ENCODE data around the gene CIROP. TPM values are rescaled to one million over a fixed set of nuclear protein-coding genes. Genes with fewer than 3 reads are reported as not detected.

CIROP gene
- total RNA-seq, 1 experiment from 2014 or later: 0.11 TPM

DNA sequence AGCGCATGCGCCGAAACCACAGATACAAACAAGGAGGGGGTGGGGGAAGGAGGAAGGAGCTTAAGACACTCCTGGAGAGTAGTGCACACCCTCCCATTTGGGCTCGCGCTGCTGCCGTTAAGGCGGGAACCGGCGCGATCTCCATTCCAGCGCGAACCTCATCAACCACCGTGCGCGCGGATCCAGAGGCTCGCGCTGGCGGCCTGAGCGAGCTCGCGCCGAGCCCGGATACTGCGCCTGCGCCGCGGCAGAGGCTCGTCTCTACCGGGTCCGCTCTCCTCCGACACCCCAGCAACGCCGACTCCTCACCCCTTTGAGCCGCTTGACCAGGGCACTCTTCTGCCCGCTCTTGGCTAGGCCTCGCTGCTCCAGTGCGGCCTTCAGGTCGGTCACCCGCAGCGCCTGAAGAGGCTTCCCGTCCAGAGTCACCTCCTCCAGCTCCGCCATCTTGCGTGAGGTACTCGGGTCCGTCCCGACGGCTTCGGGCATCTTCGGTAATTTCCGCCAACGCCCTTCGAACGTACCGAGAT is 10.1 kb downstream of the CIROP start, which contains the start of gene ACIN1 (continued):
- no peak for TF ChIP-seq ZNF532 (CRISPR knock-in tag; IDR thresholded peaks at IDR 0.05; ENCODE audit: borderline replicate concordance)
- TF ChIP-seq ELF4 (CRISPR knock-in tag; IDR thresholded peaks at IDR 0.05; ENCODE audit: low read depth): no peak
- TF ChIP-seq EMX1 (CRISPR knock-in tag; IDR thresholded peaks at IDR 0.05): no peak
- no peak for TF ChIP-seq ZNF263 (CRISPR knock-in tag; IDR thresholded peaks at IDR 0.05; ENCODE audit: low read depth)
- TF ChIP-seq CDX4 (CRISPR knock-in tag; IDR thresholded peaks at IDR 0.05; ENCODE audit: borderline replicate concordance): no peak
- TF ChIP-seq NR3C1 (CRISPR knock-in tag; conservative IDR thresholded peaks at IDR 0.05; ENCODE audit: low read depth): no peak
- no peak for TF ChIP-seq HMGA2 (CRISPR knock-in tag; IDR thresholded peaks at IDR 0.05)
- TF ChIP-seq IRF1 (CRISPR knock-in tag; IDR thresholded peaks at IDR 0.05): peak; percentile 71; the same call in 1 of the 2 replicates
- 0 out of 2 replicates have a peak, but pooled peaks have one; percentile 81 for TF ChIP-seq ARID4B (CRISPR knock-in tag; IDR thresholded peaks at IDR 0.05; ENCODE audit: borderline replicate concordance)
- TF ChIP-seq NR2C2 (CRISPR knock-in tag; IDR thresholded peaks at IDR 0.05): no peak
- no peak for TF ChIP-seq SOX15 (CRISPR knock-in tag; IDR thresholded peaks at IDR 0.05)
- no peak for TF ChIP-seq FOXP1 (CRISPR knock-in tag; IDR thresholded peaks at IDR 0.05; ENCODE audit: borderline replicate concordance)
- no peak for TF ChIP-seq ZNF317 (CRISPR knock-in tag; IDR thresholded peaks at IDR 0.05; ENCODE audit: borderline replicate concordance, low read depth)
- no peak for TF ChIP-seq NFATC4 (CRISPR knock-in tag; IDR thresholded peaks at IDR 0.05)
- peak; percentile 88 for TF ChIP-seq GABPB1 (CRISPR knock-in tag; IDR thresholded peaks at IDR 0.05)
- no peak for TF ChIP-seq GTF2I (CRISPR knock-in tag; conservative IDR thresholded peaks at IDR 0.05)
- TF ChIP-seq FOXJ3 (CRISPR knock-in tag; IDR thresholded peaks at IDR 0.05; ENCODE audit: borderline replicate concordance): no peak
- TF ChIP-seq MLX (CRISPR knock-in tag; IDR thresholded peaks at IDR 0.05): no peak
- TF ChIP-seq, protein P1, sequence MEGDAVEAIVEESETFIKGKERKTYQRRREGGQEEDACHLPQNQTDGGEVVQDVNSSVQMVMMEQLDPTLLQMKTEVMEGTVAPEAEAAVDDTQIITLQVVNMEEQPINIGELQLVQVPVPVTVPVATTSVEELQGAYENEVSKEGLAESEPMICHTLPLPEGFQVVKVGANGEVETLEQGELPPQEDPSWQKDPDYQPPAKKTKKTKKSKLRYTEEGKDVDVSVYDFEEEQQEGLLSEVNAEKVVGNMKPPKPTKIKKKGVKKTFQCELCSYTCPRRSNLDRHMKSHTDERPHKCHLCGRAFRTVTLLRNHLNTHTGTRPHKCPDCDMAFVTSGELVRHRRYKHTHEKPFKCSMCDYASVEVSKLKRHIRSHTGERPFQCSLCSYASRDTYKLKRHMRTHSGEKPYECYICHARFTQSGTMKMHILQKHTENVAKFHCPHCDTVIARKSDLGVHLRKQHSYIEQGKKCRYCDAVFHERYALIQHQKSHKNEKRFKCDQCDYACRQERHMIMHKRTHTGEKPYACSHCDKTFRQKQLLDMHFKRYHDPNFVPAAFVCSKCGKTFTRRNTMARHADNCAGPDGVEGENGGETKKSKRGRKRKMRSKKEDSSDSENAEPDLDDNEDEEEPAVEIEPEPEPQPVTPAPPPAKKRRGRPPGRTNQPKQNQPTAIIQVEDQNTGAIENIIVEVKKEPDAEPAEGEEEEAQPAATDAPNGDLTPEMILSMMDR (IDR thresholded peaks at IDR 0.05): no peak
- TF ChIP-seq, protein P2, sequence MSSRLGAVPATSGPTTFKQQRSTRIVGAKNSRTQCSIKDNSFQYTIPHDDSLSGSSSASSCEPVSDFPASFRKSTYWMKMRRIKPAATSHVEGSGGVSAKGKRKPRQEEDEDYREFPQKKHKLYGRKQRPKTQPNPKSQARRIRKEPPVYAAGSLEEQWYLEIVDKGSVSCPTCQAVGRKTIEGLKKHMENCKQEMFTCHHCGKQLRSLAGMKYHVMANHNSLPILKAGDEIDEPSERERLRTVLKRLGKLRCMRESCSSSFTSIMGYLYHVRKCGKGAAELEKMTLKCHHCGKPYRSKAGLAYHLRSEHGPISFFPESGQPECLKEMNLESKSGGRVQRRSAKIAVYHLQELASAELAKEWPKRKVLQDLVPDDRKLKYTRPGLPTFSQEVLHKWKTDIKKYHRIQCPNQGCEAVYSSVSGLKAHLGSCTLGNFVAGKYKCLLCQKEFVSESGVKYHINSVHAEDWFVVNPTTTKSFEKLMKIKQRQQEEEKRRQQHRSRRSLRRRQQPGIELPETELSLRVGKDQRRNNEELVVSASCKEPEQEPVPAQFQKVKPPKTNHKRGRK (CRISPR knock-in tag; IDR thresholded peaks at IDR 0.05; ENCODE audit: borderline replicate concordance): no peak
- no peak for TF ChIP-seq ZNF425 (CRISPR knock-in tag; conservative IDR thresholded peaks at IDR 0.05)

All from WTC11 (cell line).